HG03575 (cell line): Measurements from ENCODE around the gene NPAT.

Experiments
- ATAC-seq: cut with Tn5 transposase; IDR thresholded peaks from one replicate; pipeline ENCODE4 v1.9.1; 2021; ENCODE audit not compliant: unreplicated experiment, insufficient number of reproducible peaks, low FRiP score; ENCODE audit errors: extremely low read depth

Gene NPAT

DNA sequence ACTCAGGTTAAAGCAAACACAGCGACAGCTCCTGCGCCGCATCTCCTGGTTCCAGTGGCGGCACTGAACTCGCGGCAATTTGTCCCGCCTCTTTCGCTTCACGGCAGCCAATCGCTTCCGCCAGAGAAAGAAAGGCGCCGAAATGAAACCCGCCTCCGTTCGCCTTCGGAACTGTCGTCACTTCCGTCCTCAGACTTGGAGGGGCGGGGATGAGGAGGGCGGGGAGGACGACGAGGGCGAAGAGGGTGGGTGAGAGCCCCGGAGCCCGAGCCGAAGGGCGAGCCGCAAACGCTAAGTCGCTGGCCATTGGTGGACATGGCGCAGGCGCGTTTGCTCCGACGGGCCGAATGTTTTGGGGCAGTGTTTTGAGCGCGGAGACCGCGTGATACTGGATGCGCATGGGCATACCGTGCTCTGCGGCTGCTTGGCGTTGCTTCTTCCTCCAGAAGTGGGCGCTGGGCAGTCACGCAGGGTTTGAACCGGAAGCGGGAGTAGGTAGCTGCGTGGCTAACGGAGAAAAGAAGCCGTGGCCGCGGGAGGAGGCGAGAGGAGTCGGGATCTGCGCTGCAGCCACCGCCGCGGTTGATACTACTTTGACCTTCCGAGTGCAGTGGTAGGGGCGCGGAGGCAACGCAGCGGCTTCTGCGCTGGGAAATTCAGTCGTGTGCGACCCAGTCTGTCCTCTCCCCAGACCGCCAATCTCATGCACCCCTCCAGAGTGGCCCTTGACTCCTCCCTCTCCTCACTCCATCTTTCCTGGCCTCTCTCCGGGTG, at the start of gene NPAT, which contains the start of gene ATM:
Gene NPAT, minus strand, starts transcription at position 65 of the 774 bp plus-strand sequence. CDS start 102 bp downstream, outside the sequence.
Gene ATM, plus strand, starts transcription at position 494 of the 774 bp plus-strand sequence. CDS start 4,558 bp downstream, outside the sequence.
- peak; percentile 59 for ATAC-seq

GRCh38 chr11:108269583-108269982, 47.1 kb upstream of the NPAT start:
- no peak for ATAC-seq

- no peak for ATAC-seq
These were observed 30.7 kb upstream of the NPAT start for GRCh38 chr11:108253176-108253575.

DNA sequence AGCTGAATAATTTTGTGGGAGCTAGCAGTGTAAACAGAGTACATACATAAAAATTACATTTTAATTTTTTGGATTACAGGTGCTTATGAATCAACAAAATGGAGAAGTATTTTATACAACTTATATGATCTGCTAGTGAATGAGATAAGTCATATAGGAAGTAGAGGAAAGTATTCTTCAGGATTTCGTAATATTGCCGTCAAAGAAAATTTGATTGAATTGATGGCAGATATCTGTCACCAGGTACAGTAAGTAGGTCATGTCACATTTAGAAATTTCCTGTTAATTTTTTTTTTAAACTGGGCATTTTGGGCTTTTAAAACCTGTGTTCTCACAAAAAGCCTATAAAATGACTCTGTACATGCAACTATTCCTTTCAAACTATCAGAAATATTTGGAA, 24.4 kb upstream of the NPAT start:
- no peak for ATAC-seq

DNA sequence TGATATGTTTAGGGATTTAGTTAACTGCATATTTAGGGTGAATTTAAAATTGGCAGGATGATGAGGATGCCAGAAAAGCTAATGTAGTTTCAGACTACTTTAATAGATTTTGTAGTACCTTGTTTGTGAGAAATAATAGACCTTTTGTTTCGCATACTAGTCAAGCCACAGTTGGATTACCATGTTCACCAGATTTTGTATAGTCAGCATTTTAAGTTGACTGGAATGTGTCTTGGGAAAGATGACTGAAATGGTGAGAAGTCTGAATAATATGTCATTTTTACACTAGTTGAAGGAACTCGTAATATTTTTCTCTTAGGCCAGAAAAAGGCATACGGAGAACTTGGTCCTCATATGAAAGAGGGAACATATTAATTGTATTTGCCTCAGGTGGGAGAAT, 23.9 kb upstream of the NPAT start:
- ATAC-seq, result no peak

DNA sequence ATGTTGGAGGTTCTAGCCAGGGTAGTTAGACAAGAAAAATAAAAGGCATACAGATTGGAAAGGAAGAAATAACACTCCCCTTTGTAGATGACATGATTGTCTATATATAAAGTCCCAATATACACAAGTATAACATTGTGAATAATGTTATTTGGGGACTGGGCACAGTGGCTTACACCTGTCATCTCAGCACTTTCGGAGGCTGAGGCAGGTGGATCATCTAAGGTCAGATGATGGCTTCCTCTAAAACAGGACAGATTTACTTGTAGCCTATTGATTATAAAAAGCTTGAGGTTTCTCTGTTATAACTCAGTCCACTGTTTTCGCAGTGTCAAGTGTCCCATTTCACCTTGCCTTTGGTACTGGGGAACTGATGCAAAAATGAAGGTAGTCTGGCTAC, 20.0 kb upstream of the NPAT start:
- no peak for ATAC-seq

DNA sequence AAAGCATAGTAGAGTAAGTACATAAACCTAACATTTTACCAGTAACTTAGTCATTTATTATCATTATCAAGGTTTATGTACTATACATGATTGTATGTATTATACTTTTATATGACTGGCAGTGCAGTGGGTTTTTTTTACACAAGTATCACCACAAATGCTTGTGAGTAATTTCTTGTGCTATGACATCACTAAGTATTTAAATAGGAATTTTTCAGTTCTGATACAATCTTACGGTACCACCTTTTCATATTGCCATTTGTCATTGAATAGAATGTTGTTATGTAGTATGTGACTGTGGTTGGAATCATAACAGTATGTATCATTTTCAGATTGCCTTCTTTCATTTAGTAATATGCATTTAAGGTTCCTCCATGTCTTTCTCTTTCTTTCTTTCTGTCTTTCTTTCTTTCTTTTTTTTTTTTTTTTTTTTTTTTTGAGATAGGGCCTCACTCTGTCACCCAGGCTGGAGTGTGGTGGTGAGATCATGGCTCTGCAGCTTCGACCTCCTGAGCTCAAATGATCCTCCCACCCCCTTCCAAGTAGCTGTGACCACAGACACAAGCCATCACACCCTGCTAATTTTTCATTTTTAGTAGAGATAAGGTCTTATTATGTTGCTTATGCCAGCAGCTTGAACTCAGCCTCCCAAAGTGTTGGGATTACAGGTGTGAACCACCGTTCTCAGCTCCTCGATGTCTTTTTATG, 19.0 kb upstream of the NPAT start:
- no peak for ATAC-seq

- no peak for ATAC-seq
These were observed 16.6 kb upstream of the NPAT start for GRCh38 chr11:108239076-108239475.

GRCh38 chr11:108237058-108237481, 14.6 kb upstream of the NPAT start:
- ATAC-seq, result peak; percentile 26

DNA sequence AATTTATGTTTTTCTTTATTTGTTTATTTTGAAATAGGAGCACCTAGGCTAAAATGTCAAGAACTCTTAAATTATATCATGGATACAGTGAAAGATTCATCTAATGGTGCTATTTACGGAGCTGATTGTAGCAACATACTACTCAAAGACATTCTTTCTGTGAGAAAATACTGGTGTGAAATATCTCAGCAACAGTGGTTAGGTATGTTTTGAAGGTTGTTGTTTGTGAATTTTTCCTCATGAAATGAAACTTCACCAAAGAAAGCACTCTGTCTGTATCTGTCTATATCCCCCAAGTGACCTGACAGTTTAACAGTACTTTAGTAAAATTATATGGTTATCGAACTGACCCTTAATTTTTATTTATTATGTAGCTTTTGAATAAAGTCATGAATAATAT, 13.2 kb upstream of the NPAT start:
- ATAC-seq, result no peak

DNA sequence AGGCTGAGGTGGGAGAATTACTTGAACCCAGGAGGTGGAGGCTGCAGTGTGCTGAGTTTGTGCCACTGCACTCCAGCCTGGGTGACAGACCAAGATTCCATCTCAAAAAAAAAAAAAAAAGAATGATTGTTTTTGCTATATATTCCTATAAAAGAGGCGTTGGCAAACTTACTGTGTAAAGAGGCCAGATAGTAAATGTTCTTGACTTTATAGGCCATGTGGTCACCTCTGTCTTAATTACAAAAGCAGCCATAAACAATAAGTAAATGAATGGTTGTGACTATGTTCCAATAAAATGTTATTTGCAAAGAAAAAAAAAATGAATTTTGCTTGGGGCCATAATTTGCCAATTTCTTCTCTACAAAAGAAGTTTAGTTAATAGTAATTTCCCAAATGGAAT, 12.8 kb upstream of the NPAT start:
- ATAC-seq, result no peak

- no peak for ATAC-seq
These were observed 11.0 kb upstream of the NPAT start for GRCh38 chr11:108233277-108233945.

DNA sequence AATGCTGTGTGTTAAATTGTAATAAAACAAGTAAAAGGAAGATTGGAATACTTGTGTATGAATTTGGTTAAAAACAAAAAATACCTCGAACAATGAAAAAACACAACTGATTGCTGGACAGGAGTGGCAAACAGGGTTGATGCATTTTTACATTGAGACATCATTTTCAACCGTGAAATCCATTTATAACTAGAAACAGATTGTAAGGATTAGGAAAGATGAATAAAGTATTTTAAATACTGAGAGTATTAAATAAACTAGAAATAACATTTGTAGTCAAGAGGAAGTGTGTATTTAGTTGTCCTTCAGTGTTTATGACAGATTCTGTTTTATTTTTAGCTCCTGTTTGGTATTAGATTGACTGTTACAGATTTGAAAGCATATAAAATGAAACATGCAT, 5.8 kb upstream of the NPAT start:
- ATAC-seq, result no peak

DNA sequence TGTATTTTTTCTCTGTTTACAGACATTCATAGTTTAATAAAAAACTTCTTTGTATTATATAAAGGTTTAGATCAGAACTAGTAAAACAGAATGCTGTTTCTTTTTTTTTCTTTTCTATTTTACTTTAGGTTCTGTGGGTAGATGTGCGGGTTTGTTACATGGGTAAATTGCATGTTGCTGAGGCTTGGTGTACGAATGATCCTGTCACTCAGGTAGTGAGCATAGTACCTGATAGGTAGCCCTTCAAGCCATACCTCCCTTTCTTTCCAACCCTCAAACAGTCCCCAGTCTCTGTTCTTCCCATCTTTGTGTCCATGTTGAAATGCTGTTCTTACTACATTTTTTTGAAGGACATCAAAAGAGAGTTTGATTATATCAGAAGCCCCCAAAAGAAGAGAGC, 3.6 kb upstream of the NPAT start:
- ATAC-seq, result no peak

- ATAC-seq, result no peak
These were observed 2.7 kb upstream of the NPAT start for GRCh38 chr11:108224911-108225786.

GRCh38 chr11:108224366-108224765, 1.9 kb upstream of the NPAT start:
- ATAC-seq, result no peak

GRCh38 chr11:108223348-108224149, 1.1 kb upstream of the NPAT start:
- ATAC-seq, result peak; percentile 25

DNA sequence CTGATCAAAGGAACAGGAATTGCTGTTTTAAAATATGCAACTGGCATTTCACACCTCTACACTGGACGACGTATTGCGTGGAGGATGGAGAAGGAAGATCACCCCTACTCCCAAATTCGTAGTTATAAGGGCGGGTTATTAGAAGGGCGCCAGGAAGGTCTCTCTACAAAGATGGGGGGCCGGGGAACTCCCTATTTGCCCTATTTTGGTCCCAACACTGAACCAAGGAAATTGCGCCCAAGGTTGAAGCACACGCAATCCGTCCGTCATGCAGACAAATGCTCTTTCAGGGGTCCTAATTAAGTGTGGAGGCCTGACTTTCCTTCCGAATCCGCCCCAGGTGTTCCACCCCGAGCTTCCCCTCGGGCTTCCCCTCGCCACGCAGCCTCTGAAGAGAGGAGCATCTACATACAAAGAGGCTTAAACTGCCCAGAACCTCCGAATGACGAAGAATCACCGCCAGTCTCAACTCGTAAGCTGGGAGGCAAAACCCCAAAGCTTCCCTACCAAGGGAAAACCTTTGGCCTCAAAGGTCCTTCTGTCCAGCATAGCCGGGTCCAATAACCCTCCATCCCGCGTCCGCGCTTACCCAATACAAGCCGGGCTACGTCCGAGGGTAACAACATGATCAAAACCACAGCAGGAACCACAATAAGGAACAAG, 396 bp downstream of the NPAT start:
- ATAC-seq, result peak; percentile 0
